HG03064 (cell line): ENCODE measurements around the gene SEMA4D.
"Not testable (repeated sequence)": the region's sequence is repeated elsewhere in the genome, so short reads cannot be mapped to it uniquely, and the experiment has no call there.

Experiments used
- ATAC-seq: cut with Tn5 transposase; IDR thresholded peaks from one replicate; pipeline ENCODE4 v1.9.1; 2021; ENCODE audit warnings: low read depth; ENCODE audit not compliant: unreplicated experiment

Gene SEMA4D

DNA sequence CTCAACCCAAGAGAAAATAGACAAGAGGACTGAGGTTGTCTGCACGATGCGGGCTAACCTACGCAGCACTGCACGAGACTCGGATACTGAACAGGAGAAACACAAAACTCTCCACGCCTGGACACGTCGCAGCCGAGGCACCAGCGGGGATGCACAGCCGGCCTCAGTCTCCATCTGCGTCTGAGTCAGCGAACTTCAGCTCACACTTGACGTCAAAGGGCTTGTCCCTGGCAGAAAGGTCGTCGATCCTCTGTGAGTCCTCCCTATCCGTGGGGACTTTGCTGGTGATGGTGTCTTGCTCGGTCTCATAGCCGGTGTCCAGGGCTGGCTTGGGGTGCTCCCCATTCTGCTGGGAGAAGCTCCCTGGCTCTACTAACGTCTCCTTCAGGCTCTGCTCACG is 119.4 kb downstream of the SEMA4D start:
- ATAC-seq = no peak

DNA sequence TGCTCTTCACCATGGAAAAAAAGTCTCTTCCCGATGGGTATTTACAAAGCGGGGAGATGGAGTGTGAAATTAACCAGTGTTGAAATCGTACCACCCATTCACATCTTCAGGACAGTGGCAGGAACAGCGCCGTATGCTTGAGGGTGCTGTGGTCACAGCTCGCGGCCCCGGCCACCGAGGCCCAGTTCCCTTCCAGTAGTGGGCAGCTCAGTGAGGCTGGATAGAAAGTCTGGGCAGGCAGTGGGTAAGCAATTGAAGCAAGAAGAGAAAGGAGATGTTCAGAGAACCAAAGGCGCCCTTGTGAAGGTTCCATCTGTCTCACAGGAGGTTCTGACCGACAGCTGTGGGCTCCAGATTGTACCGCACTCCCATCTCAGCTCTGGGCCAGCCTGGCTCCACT is 120.5 kb downstream of the SEMA4D start:
- ATAC-seq = no peak

DNA sequence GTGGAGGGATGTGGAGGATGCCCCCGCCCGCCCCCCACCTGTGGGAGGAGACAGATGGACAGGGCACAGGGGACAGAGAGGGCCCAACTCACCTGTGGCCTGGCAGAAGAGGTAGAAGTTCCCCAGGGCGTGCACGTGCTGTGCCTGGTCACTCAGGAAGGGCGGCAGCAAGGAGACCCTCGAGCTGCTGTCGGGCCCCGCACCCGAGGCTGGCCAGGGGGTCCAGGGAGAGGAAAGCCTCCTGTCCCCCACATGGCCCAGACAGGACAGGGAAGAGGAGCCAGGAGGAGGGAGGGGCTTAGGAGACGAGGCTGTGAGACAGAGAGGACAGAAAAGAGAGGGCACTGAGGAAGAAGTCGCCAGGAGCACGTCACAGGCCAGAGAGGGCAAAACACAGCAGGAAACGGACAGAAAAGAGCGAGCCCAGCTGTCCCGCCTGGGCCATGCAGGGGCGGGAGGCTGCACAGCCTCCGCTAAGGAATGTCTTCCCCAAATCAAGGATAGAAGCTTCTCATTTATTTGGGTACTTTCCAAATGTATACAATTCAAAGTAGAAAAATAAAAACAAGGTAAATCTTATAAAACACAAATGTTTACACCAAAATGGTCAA is 121.1 kb downstream of the SEMA4D start:
- ATAC-seq = no peak

GRCh38 chr9:89376286-89376685 is 121.6 kb downstream of the SEMA4D start:
- ATAC-seq = no peak

- ATAC-seq = peak; percentile 72
These were observed 122.6 kb downstream of the SEMA4D start for GRCh38 chr9:89375191-89375760.

- ATAC-seq = no peak
These were observed 123.7 kb downstream of the SEMA4D start for GRCh38 chr9:89374176-89374575.

GRCh38 chr9:89372979-89373378 is 124.9 kb downstream of the SEMA4D start:
- no peak for ATAC-seq

DNA sequence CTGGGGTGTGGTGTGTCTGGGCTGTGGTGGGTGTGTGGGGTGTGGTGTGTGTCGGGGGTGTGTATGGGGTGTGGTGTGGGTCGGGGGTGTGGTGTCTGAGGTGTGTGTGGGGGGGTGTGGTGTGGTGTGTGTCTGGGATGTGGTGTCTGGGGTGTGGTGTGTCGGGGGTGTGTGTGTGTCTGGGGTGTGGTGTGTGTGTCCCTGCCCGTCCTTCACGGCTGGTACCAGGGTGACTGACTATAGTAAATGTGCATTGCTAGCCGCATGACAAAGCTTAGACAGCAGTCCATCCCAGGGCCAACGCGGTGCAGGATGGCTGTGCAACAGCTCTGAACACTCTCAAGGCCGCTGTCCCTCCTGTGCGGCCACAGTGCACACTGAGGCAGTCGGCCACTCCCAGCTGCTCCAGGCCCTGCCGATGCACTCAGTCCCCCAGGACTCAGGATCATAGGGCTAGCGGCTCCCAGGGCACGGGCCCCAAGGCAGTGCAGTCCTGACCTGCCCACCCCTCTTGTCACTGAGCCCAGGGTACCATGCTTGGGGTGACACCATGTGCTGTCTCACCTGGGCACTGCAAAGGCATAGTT is 125.6 kb downstream of the SEMA4D start:
- no peak for ATAC-seq

GRCh38 chr9:89371791-89372190 is 126.1 kb downstream of the SEMA4D start:
- ATAC-seq = not testable (repeated sequence)

- ATAC-seq = no peak
These were observed 127.3 kb downstream of the SEMA4D start for GRCh38 chr9:89370593-89370992.

DNA sequence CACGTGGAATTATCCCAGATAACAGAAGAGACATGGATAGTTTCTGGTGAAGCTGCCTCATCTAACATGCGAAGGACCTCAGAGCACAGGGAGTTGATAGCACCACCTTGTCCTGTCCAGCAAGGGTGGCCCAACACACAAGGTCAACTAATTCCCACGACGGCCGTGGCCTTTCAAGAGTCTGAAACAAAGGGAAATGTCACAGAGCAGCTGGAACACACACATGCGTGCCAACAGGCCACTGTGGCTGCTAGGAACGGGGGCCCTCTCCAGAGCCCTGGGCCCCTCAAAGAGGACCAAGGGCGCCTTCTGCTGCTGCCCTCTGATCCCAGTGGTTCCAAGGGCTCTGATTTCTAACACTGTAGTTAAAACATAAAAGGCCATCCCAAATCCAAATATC is 128.9 kb downstream of the SEMA4D start:
- ATAC-seq = no peak

GRCh38 chr9:89368550-89368949 is 129.4 kb downstream of the SEMA4D start:
- no peak for ATAC-seq

- no peak for ATAC-seq
These were observed 130.0 kb downstream of the SEMA4D start for GRCh38 chr9:89367726-89368437.

DNA sequence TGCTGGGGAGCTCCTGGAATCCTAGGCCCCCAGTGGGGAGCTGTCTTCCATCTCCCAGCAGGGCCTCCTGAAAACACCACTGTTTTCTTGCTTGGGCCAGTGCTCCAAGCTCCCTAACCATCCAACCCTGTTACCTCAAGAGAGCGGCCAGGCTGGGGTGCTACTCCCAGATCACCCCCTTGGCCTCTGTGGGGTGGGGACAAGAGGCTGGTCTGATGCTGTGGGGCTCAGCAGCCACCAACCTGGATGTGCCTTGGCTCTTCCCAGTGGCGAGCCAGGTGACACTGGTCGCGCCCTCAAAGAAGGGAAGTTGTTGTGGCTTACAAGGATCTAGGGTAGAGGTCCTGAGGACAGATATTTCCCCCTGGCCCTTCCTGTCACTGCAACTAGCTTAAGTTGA is 130.6 kb downstream of the SEMA4D start:
- ATAC-seq = no peak

- no peak for ATAC-seq
These were observed 131.2 kb downstream of the SEMA4D start for GRCh38 chr9:89366711-89367110.

DNA sequence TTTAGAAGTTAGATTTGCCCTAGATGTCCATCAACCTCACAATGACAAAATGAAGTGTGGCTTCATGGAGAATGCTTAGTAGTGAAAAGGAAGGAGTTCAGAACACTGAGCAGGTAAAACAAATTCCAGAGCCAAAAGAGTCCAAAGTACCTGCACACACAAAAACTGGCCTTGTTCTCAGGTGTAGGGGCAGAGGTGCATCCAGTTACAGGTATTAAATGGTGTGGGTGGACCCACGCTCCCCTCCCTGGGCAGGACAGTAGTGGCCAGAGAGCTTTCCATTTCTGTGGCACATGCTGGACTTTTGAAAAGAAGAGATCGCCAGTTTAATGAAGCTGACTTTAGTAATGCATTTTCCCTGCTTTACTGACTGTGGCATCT is 132.4 kb downstream of the SEMA4D start:
- ATAC-seq = no peak

DNA sequence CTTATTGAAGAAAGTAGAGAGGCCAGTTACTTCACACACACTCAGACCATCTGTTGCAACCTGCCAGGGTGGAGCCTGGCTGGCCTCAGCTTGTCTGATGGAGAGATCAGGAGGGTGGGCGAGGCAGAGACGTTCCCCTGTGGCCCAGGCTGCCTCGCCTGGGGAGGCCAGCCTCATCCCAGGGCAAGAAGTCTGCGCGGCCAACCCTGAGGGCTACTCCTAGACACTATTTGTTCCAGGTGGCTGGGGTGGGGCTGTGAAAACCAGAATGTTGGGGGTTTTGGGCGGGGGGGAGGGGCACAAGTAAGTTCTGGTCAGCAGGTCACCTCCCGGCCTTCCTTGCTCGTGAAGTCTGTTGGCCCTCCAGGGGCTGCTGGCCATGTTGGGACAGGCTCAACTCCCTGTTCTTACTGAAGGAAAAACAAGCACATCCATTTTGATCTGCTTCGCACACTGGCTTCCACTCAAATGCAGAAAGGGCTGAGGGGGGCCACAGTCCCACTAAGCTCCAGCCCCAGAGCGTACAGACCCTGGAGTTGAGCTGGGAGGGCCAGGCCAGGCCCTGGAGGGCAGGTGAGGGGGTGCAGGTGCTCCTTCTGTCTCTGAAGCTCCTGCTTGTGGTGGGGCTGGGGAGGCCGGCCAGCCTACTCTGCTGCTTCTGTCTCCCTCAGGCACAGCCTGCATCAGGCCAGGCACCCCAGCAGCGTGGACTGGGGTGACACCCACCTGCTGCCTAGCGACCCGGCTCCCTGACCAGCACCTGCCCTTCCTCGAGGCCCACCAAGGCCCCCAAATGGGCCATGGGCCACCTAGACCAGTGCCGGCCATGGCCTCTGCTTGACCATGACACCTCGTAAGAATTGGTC is 133.0 kb downstream of the SEMA4D start:
- no peak for ATAC-seq

DNA sequence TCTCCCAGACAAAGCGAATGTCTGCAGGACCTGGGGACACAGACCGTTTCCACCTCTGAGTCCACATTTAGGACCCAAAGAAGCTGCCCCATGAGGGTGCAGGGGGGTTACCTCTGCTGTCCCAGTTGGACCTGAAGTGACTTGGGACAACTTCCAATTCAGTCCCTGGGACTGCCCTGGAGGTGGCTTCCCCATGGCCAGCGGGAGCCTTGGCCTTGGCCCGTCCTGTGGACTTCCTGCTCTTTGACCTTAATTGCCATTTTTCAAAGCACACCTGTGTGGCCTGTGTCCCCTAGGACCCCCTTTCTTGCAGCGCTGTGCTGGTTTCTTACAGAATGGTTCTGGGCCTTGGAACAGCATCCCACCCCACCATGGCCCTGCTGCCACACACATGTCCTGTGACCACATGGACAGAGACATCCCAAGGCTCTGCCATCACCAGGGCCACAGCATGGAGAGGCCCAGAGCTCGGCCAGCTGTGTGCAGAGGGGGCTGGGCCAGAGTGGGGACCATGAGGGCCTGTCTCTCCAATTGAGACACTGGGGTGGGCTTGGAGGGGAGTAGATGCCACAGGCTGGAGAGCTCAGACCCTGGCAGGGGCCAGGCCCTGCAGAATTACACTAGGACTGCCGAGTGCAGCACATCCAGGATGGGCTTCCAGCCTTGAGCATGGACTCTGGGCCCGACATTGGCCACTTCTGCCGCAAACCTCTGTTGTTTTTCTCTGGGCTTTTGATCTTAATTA is 133.8 kb downstream of the SEMA4D start:
- no peak for ATAC-seq

DNA sequence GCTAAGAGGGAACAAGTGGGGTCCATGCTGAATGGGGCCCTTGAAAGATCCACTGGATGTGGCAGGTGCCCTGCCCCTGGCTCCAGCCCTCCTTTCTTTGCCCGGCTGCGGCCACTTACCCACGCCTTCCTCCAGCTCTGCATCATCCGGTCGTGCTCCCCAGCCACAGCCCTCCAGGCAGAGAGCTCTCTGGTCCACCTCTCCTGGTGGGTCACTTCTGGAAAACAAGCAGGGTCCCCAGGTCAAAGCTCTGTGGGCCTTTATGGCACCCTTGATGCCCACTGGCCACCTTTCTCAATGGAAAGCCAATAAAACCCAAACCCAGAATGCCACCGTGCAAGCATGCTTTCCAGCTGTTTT is 134.6 kb downstream of the SEMA4D start:
- ATAC-seq = no peak

- no peak for ATAC-seq
These were observed 135.1 kb downstream of the SEMA4D start for GRCh38 chr9:89362647-89363310.
